ENCODE data around the gene NLRP14.

DNA sequence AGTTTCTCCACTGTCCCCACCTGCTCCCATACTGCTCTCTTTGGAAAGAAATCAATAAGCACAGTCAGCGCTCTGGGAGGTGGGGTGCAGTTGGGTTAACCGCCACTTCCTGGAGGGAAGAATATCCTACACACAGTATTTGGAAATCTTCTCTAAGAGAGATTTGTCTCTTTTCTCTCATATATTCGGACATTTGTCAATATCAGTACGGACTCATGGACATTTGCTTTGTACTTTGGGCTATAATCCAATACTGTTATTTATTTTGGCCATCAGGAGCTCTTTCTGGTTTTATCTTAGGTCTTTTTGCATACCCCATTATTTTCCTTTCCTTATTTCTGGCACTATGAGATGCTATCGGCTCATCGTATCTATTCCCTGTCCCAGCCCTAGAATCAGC, 13.7 kb downstream of the NLRP14 start:
- TF ChIP-seq, protein P1, sequence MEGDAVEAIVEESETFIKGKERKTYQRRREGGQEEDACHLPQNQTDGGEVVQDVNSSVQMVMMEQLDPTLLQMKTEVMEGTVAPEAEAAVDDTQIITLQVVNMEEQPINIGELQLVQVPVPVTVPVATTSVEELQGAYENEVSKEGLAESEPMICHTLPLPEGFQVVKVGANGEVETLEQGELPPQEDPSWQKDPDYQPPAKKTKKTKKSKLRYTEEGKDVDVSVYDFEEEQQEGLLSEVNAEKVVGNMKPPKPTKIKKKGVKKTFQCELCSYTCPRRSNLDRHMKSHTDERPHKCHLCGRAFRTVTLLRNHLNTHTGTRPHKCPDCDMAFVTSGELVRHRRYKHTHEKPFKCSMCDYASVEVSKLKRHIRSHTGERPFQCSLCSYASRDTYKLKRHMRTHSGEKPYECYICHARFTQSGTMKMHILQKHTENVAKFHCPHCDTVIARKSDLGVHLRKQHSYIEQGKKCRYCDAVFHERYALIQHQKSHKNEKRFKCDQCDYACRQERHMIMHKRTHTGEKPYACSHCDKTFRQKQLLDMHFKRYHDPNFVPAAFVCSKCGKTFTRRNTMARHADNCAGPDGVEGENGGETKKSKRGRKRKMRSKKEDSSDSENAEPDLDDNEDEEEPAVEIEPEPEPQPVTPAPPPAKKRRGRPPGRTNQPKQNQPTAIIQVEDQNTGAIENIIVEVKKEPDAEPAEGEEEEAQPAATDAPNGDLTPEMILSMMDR (IDR thresholded peaks at IDR 0.05) = no peak
- TF ChIP-seq POLR2AphosphoS5 (IDR thresholded peaks at IDR 0.05) = no peak

Measured in suprapubic skin (tissue), 3 donors.